GM06990 (cell line): ENCODE measurements around the gene UBA7.
"Not testable (repeated sequence)": the region's sequence is repeated elsewhere in the genome, so short reads cannot be mapped to it uniquely, and the experiment has no call there.

Experiments used
- DNase-seq: peaks from one replicate; pipeline ENCODE4 v3.0.0-alpha.2; 2011; ENCODE audit not compliant: insufficient read length; ENCODE audit errors: extremely low read depth
- H3K27me3 ChIP-seq: replicated peaks from 2 replicates; pipeline ENCODE4 v1.6.0; 2011; ENCODE audit warnings: low read length; ENCODE audit not compliant: control insufficient read depth, insufficient read depth
- H3K36me3 ChIP-seq: 2 replicates; pipeline ENCODE4 v1.5.1; 2011; ENCODE audit warnings: low read length; ENCODE audit not compliant: control insufficient read depth, insufficient read depth
- H3K4me3 ChIP-seq: replicated peaks from 2 replicates; pipeline ENCODE4 v1.5.1; 2011; ENCODE audit warnings: low read depth, mild to moderate bottlenecking, control low read depth, low read length
- CTCF ChIP-seq: IDR thresholded peaks from 2 replicates; pipeline ENCODE4 v1.5.1; 2011; ENCODE audit warnings: low read length, control low read depth, mild to moderate bottlenecking, inconsistent platforms; ENCODE audit not compliant: insufficient read depth, poor library complexity, severe bottlenecking

UBA7 gene

GRCh38 chr3:49781415-49782199, 32.1 kb downstream of the UBA7 start:
- DNase-seq = no peak
- no peak overlapping the region for H3K4me3 ChIP-seq
- H3K27me3 ChIP-seq = no peaks in the 10 kb centered on the region
- TF ChIP-seq CTCF = no peak
- peaks cover 4% of the 10 kb centered on the region for H3K36me3 ChIP-seq

- H3K36me3 ChIP-seq, DNase-seq, H3K4me3 ChIP-seq, H3K27me3 ChIP-seq: not testable (repeated sequence)
Observed at GRCh38 chr3:49780975-49781365, 32.8 kb downstream of the UBA7 start.

GRCh38 chr3:49780080-49780974, 33.4 kb downstream of the UBA7 start:
- no peak for DNase-seq
- Histone ChIP-seq H3K36me3 (peaks cover 6% of the 10 kb centered on the region), H3K4me3 (no peak overlapping the region), H3K27me3 (no peaks in the 10 kb centered on the region)
- TF ChIP-seq CTCF = no peak

- no peak for TF ChIP-seq CTCF
- DNase-seq = no peak
- H3K4me3 ChIP-seq = no peak overlapping the region
- H3K36me3 ChIP-seq = peaks cover 6% of the 10 kb centered on the region
- no peaks in the 10 kb centered on the region for H3K27me3 ChIP-seq
Observed at GRCh38 chr3:49779358-49780079, 34.2 kb downstream of the UBA7 start.

GRCh38 chr3:49776101-49776500, 37.7 kb downstream of the UBA7 start:
- DNase-seq, H3K27me3 ChIP-seq, H3K4me3 ChIP-seq, H3K36me3 ChIP-seq: not testable (repeated sequence)

- no peak overlapping the region for H3K4me3 ChIP-seq
- DNase-seq = no peak
- no peak for TF ChIP-seq CTCF
- H3K27me3 ChIP-seq = no peaks in the 10 kb centered on the region
- H3K36me3 ChIP-seq = peaks cover 4% of the 10 kb centered on the region
Observed at GRCh38 chr3:49775538-49775937, 38.2 kb downstream of the UBA7 start.
